ENCODE data around the gene MRTFA.

GRCh38 chr22:40560994-40561515 is 75.5 kb downstream of the MRTFA start:
- TF ChIP-seq, protein P1, sequence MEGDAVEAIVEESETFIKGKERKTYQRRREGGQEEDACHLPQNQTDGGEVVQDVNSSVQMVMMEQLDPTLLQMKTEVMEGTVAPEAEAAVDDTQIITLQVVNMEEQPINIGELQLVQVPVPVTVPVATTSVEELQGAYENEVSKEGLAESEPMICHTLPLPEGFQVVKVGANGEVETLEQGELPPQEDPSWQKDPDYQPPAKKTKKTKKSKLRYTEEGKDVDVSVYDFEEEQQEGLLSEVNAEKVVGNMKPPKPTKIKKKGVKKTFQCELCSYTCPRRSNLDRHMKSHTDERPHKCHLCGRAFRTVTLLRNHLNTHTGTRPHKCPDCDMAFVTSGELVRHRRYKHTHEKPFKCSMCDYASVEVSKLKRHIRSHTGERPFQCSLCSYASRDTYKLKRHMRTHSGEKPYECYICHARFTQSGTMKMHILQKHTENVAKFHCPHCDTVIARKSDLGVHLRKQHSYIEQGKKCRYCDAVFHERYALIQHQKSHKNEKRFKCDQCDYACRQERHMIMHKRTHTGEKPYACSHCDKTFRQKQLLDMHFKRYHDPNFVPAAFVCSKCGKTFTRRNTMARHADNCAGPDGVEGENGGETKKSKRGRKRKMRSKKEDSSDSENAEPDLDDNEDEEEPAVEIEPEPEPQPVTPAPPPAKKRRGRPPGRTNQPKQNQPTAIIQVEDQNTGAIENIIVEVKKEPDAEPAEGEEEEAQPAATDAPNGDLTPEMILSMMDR (IDR thresholded peaks at IDR 0.05): no peak
- TF ChIP-seq ZFX (IDR thresholded peaks at IDR 0.05; ENCODE audit: borderline replicate concordance): no peak

Measured in 22Rv1 (cell line).